ENCODE results near the gene CASP2.

DNA sequence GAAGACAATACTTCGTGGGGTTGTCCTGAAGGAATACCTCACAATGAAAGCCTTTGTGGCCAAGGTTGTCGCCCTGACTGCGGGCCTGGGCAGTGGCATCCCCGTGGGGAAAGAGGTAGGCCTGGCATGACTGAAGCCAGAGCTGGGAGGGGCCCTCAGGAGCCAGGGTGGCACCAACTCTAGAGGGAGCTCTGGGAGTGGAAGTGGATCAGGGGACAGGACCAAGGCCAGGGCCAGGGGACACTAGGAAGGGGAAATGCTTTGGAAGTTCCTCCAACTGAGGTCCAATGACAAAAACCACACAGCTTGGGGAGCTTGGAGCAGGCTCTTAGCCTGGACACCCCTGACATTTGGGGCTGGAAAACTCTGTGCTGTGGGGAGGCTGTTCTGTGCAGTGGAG lies 33.6 kb downstream of the CASP2 start:
- TF ChIP-seq RAD21 (IDR thresholded peaks at IDR 0.05) (peak; percentile 66 to 72), FOXA1 (IDR thresholded peaks at IDR 0.05) (no peak)
- TF ChIP-seq, protein P1, sequence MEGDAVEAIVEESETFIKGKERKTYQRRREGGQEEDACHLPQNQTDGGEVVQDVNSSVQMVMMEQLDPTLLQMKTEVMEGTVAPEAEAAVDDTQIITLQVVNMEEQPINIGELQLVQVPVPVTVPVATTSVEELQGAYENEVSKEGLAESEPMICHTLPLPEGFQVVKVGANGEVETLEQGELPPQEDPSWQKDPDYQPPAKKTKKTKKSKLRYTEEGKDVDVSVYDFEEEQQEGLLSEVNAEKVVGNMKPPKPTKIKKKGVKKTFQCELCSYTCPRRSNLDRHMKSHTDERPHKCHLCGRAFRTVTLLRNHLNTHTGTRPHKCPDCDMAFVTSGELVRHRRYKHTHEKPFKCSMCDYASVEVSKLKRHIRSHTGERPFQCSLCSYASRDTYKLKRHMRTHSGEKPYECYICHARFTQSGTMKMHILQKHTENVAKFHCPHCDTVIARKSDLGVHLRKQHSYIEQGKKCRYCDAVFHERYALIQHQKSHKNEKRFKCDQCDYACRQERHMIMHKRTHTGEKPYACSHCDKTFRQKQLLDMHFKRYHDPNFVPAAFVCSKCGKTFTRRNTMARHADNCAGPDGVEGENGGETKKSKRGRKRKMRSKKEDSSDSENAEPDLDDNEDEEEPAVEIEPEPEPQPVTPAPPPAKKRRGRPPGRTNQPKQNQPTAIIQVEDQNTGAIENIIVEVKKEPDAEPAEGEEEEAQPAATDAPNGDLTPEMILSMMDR (IDR thresholded peaks at IDR 0.05; ENCODE audit: low read depth, low read length, missing input control): no peak
- TF ChIP-seq, protein P2, sequence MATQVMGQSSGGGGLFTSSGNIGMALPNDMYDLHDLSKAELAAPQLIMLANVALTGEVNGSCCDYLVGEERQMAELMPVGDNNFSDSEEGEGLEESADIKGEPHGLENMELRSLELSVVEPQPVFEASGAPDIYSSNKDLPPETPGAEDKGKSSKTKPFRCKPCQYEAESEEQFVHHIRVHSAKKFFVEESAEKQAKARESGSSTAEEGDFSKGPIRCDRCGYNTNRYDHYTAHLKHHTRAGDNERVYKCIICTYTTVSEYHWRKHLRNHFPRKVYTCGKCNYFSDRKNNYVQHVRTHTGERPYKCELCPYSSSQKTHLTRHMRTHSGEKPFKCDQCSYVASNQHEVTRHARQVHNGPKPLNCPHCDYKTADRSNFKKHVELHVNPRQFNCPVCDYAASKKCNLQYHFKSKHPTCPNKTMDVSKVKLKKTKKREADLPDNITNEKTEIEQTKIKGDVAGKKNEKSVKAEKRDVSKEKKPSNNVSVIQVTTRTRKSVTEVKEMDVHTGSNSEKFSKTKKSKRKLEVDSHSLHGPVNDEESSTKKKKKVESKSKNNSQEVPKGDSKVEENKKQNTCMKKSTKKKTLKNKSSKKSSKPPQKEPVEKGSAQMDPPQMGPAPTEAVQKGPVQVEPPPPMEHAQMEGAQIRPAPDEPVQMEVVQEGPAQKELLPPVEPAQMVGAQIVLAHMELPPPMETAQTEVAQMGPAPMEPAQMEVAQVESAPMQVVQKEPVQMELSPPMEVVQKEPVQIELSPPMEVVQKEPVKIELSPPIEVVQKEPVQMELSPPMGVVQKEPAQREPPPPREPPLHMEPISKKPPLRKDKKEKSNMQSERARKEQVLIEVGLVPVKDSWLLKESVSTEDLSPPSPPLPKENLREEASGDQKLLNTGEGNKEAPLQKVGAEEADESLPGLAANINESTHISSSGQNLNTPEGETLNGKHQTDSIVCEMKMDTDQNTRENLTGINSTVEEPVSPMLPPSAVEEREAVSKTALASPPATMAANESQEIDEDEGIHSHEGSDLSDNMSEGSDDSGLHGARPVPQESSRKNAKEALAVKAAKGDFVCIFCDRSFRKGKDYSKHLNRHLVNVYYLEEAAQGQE (IDR thresholded peaks at IDR 0.05): no peak
- TF ChIP-seq, protein P3, sequence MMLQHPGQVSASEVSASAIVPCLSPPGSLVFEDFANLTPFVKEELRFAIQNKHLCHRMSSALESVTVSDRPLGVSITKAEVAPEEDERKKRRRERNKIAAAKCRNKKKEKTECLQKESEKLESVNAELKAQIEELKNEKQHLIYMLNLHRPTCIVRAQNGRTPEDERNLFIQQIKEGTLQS (IDR thresholded peaks at IDR 0.05): no peak

Data from liver (tissue), 3 donors.